MV-4-11 (cell line): ENCODE data around the gene DENND2C.

Experiments used
- DNase-seq: peaks from one replicate; lab custom pipeline; 2025; lab: John Stamatoyannopoulos, UW

DENND2C gene

GRCh38 chr1:114669562-114670082 is at the start of gene DENND2C:
Gene DENND2C (minus strand): TSS chr1:114670049. CDS start chr1:114625984, 44,065 bp downstream.
- no peak for DNase-seq

DNA sequence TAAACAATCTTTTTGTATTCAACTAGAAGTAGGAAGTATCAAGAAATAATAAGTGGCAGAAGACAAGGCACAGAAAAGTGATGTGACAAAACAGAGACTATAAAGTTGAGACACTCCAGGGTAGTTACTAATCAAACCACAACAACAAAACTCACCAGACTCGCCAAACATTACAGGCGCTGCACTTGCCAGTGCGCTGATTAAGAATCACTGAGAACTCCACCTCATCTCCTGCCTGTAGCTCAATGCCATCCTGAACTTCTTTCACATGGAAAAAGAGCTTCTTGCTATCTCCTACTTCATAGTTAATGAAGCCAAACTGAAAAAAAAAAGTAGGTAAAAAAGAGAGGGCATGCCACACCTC is 49.6 kb upstream of the DENND2C start:
- DNase-seq = no peak

- DNase-seq = peak; percentile 12
These were observed 49.0 kb upstream of the DENND2C start for GRCh38 chr1:114718661-114719423.

DNA sequence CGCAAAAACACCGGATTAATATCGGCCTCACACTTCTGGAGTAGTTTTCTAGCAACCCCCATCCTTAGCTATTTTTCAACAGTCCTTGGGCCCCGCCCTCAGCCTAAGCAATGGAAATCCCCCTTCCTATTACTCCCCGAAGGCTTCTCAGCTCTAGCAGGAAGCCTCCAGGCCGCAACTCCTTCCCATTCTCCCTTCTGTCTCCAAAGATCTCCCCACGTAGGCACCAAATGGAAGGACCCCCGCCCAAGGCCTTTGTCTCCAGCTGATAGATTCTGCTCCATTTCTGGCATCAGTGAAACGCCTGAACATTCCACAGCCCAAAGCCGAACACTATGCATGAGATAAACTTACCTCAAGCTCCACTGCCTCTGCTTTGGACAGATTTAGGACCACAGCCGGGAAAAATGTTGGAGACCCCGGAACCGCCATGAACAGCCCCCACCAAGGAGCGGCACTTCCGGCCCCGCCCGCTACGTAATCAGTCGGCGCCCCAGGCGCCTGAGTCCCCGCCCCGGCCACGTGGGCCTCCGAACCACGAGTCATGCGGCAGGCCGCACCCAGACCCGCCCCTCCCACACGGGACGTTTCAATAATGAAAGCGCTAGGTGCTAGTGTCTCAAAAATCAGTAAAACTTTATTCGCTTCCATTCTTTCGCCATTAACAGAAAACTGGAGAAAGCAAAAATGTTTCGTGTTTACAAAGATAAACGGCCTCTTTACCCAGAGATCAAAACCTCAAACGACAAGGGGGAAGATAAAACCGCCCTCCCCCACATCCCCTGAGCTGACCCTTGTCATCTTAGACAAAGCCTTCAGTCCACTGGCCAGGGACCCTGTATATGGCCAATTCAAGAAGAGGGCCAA is 46.7 kb upstream of the DENND2C start, which contains the start of gene NRAS:
TSS of gene NRAS (minus strand) at position 468 of the 867 bp plus-strand sequence. CDS start 611 bp downstream, outside the sequence.
- DNase-seq = peak; percentile 88

GRCh38 chr1:114715952-114716303 is 46.1 kb upstream of the DENND2C start:
- no peak for DNase-seq

DNA sequence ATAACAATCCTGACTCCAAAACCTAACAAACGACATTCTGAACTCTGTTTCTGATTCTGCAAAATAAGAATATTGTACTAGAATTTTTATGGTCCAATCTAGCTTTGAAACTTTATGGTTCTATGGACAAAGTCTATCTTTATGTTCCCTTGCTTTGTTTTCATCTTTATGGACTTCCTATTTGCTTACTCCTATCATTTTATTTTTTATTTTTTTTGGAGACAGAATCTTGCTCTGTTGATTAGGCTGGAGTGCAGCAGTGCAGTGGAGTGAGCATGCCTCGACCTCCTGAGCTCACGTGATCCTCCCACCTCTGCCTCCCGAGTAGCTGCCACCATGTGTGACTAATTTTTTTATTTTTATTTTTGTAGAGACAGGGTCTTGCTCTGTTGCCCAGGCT is 43.1 kb upstream of the DENND2C start:
- no peak for DNase-seq

- no peak for DNase-seq
These were observed 40.5 kb upstream of the DENND2C start for GRCh38 chr1:114710360-114710759.

GRCh38 chr1:114707604-114708003 is 37.8 kb upstream of the DENND2C start:
- no peak for DNase-seq

GRCh38 chr1:114703242-114703641 is 33.4 kb upstream of the DENND2C start:
- no peak for DNase-seq

GRCh38 chr1:114702737-114703136 is 32.9 kb upstream of the DENND2C start:
- no peak for DNase-seq

- DNase-seq = no peak
These were observed 32.1 kb upstream of the DENND2C start for GRCh38 chr1:114701931-114702330.

DNA sequence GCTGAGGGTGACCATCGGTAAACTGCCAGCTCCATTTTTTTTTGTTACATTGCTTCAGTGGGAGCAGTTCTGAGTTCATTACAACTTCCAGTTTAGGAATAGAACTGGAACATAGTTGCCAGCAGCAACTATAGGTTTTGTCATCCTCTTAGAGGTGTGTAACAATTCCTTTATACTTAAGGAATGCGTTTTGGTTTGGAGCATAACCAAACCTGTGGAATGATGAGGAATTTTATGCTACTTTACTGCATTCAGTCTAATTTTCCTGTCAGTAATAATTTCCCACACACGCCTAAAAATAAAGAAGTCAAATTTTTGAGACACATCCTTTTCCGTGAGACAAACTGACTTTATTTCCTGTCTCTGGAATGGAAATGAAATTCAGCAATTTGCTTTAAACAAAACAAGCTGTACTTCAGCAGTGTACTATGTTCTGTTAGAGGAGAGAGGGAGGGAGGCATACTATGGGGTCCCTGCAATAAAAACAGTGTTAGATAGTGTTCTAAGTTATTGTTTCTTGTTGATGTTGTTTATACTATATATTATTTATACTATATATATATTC is 30.3 kb upstream of the DENND2C start:
- DNase-seq = no peak

- DNase-seq = no peak
These were observed 27.0 kb upstream of the DENND2C start for GRCh38 chr1:114696810-114697209.

GRCh38 chr1:114695430-114696058 is 25.7 kb upstream of the DENND2C start, which contains the start of gene AMPD1:
Gene AMPD1 (minus strand): TSS chr1:114695546. CDS start chr1:114695471, 75 bp downstream.
- no peak for DNase-seq

DNA sequence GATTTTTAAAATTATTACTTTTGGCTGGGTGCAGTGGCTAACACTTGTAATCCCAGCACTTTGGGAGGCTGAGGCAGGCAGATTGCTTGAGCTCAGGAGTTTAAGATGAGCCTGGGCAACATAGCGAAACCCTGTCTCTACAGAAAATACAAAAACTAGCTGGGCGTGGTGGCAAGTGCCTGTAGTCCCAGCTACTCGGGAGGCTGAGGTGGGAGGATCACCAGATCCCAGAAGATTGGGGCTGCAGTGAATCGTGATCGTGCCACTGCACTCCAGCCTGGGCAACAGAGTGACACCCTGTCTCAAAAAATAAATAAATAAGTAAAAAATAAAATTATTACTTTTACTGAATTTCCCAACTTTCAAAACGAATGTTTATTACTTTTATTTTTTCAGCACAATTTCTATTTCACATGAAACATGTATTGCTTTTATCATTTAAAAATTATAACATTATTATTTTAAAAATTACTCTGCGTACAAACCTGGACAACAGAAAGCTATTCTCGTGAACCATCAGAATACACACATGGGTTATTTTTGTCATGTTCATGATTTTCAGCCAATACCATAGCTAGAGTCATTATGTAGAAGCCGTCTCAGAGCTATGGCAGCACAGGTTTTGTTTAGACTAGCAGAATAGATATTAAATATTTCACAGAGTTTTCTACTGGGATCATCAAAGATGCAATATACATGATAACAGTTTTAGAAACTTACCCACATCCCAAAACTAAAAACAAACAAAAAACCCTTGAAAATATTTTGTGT is 24.9 kb upstream of the DENND2C start:
- no peak for DNase-seq

DNA sequence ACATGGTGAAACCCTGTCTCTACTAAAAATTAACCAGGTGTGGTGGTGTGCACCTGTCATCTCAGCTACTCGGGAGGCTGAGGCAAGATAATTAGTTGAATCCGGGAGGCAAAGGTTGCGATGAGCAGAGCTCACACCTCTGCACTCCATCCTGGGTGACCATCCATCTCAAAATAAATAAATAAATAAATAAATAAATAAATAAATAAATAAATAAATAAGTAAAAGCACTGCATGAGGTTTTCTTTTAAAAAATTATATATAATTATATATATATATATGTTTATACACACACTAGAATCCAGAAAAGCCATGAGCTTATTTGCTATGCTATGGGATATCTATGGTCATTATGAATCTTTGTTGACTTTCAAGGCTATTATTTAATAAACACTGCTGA is 23.1 kb upstream of the DENND2C start:
- DNase-seq = no peak

DNA sequence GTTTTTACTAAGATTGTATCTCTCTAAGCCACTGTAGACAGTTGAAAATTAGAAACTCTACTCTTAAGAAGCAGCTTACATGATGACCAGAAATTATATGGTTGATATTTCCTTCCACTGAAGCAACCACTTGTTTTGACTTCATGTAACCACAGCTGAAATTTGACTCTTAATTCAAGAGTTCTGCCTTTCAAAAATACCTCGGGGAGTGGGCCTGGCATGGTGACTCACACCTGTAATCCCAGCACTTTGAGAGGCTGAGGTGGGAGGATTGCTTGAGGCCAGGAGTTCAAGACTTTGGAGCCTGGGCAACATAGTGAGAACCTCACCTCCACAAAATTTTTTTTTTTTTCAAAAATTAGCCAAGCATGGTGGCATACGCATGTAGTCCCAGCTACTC is 21.2 kb upstream of the DENND2C start:
- DNase-seq = no peak

GRCh38 chr1:114690148-114690547 is 20.3 kb upstream of the DENND2C start:
- no peak for DNase-seq

- DNase-seq = no peak
These were observed 18.7 kb upstream of the DENND2C start for GRCh38 chr1:114688526-114688925.

GRCh38 chr1:114685851-114686250 is 16.0 kb upstream of the DENND2C start:
- DNase-seq = no peak

GRCh38 chr1:114677691-114678090 is 7.8 kb upstream of the DENND2C start:
- no peak for DNase-seq
